Coronary artery (tissue), 2 donors: ENCODE measurements around the gene ESPNL.

ENCODE experiments used
- DNase-seq: peaks from one replicate; pipeline ENCODE4 v3.0.0-alpha.2; 2017; ENCODE audit warnings: low spot score
- H3K27ac ChIP-seq, 2 donors: fragments of 200-600 bp; sonication (generic); one replicate each; pipeline ENCODE4 v1.5.1; 2016 to 2019
- H3K4me3 ChIP-seq: fragments of 200-600 bp; sonication (generic); 2 replicates; pipeline ENCODE4 v1.5.1; 2016; ENCODE audit warnings: mild to moderate bottlenecking, moderate library complexity
- CTCF ChIP-seq: fragments of 200-600 bp; sonication (generic); IDR thresholded peaks from one replicate; pipeline ENCODE4 v1.5.1; 2019; ENCODE audit warnings: antibody characterized with exemption

ESPNL gene

DNA sequence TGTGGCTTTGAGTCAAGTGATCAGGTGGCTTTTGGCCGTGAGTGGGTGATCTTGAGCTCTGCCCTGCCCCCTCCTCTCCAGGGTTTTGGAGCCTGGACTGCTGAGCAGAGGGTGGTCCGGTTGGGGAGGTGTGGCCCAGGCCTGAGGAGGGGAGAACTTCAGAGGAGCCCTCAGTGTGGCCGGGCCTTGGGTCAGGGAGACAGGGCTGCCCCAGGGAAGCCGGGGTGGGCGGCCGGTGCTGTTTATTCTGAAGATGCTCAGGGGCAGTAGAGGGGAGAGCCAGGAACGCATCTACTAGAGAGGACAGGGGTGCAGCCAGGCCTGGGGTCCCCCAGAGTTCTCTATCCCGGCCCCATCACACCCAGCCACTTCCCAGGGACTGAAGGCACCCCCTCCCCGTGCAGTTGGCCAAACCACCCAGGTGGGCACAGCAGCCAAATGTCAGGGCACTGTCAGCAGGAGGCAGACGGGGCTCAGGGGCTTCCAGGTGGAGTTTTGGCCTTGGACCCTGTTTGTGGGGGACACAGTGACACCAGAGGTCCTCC, 59.6 kb downstream of the ESPNL start:
- DNase-seq: no peak
- Histone ChIP-seq H3K27ac (no peak overlapping the region), H3K4me3 (peak overlapping the region; percentile 65)
- TF ChIP-seq CTCF: no peak

- TF ChIP-seq CTCF: no peak
- no peak overlapping the region for H3K27ac ChIP-seq
- no peak for DNase-seq
- no peak overlapping the region for H3K4me3 ChIP-seq
Measured at GRCh38 chr2:238160206-238161129, 60.3 kb downstream of the ESPNL start.

- DNase-seq: no peak
- TF ChIP-seq CTCF: no peak
- no peak overlapping the region for H3K4me3 ChIP-seq
- H3K27ac ChIP-seq: no peak overlapping the region
Measured at GRCh38 chr2:238161291-238162051, 61.3 kb downstream of the ESPNL start.

DNA sequence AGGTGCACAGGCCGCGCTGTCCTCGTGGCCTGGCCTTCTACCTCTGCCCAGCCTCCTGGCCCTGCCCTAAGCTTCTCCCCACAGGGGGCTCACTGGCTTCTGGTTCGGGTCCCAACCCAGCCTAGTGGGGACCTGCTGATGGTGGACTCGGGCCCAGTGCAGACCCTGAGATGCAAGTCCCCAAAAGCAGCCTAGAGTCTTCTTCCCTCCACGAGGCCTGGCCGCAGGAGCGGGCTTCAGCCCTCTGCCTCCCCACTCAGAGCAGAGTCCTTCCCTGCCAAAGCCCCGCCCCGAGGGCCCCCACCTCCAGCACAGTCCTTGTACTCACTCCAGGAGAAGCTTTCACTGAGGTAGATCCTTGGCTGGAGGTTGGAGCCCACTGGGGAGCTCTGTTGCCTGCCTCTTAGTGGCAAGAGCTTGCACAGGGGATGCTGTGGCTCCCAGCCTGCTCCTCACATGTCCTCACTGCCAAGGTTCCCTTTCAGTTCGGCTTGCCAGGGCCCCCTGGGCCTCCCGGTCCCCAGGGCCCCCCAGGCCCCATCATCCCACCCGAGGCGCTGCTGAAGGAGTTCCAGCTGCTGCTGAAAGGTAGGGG, 62.2 kb downstream of the ESPNL start:
- TF ChIP-seq CTCF: no peak
- Histone ChIP-seq H3K27ac (no peak overlapping the region), H3K4me3 (no peak overlapping the region)
- no peak for DNase-seq

- no peak overlapping the region for H3K27ac ChIP-seq
- no peak for DNase-seq
- no peak for TF ChIP-seq CTCF
- no peak overlapping the region for H3K4me3 ChIP-seq
Measured at GRCh38 chr2:238162846-238163441, 62.8 kb downstream of the ESPNL start.

- no peak for DNase-seq
- H3K4me3 ChIP-seq: peak overlapping the region; percentile 59
- no peak for TF ChIP-seq CTCF
Measured at GRCh38 chr2:238163481-238164198, 63.5 kb downstream of the ESPNL start.

More at GRCh38 chr2:238163481-238164198, 63.5 kb downstream of the ESPNL start:
- H3K27ac ChIP-seq: no peak overlapping the region
